HEK293 (cell line): ENCODE results near the gene NABP2.

Source experiments
- CTCF ChIA-PET: fragments of 350-600 bp; formaldehyde crosslinking; extraction: SDS; loops from one replicate; lab custom pipeline; 2021; ENCODE audit warnings: antibody characterized with exemption; lab: Yijun Ruan, JAX
- POLR2A ChIA-PET: fragments of 300-600 bp; formaldehyde crosslinking; extraction: SDS; loops from one replicate; lab custom pipeline; 2020; ENCODE audit warnings: antibody characterized with exemption, inconsistent platforms; lab: Yijun Ruan, JAX
- H3K27ac ChIP-seq: fragments of 200-500 bp; sonication (Bioruptor generic); 2 replicates; pipeline ENCODE4 v1.5.1; 2014; ENCODE audit warnings: low read depth, low read length, control low read depth, inconsistent platforms; ENCODE audit errors: extremely low read depth
- H3K36me3 ChIP-seq, 2 experiments: fragments of 200-500 bp in 1 of 2; sonication (Bioruptor generic) in 1 of 2; 1 replicate in 1 of 2; 2 replicates in 1 of 2; pipeline ENCODE4 v1.5.1; 2014 to 2017; ENCODE audit warnings: inconsistent platforms in 2 of 2, low read length in 2 of 2; ENCODE audit not compliant: control insufficient read depth in 2 of 2, insufficient read depth in 1 of 2
- H3K4me1 ChIP-seq: fragments of 200-500 bp; sonication (Bioruptor generic); 2 replicates; pipeline ENCODE4 v1.5.1; 2014; ENCODE audit warnings: mild to moderate bottlenecking, low read length, inconsistent platforms; ENCODE audit not compliant: control insufficient read depth, insufficient read depth
- H3K4me3 ChIP-seq: 2 replicates; pipeline ENCODE4 v1.5.1; 2011; ENCODE audit warnings: low read depth, mild to moderate bottlenecking, control low read depth, low read length, moderate library complexity
- H3K9me3 ChIP-seq: fragments of 200-500 bp; sonication (Bioruptor generic); 2 replicates; pipeline ENCODE4 v1.5.1; 2014; ENCODE audit warnings: low read depth, low read length, inconsistent platforms; ENCODE audit not compliant: control insufficient read depth, insufficient read depth
- EGR2 ChIP-seq: fragments of 450-650 bp; formaldehyde crosslinking; IDR thresholded peaks from 2 replicates; pipeline ENCODE4 v1.5.1; 2016; ENCODE audit warnings: low read depth, missing biosample characterization, missing genetic modification characterization
- SCRT1 ChIP-seq: fragments of 450-650 bp; formaldehyde crosslinking; IDR thresholded peaks from 2 replicates; pipeline ENCODE4 v1.5.1; 2016; ENCODE audit warnings: missing biosample characterization, missing genetic modification characterization, borderline replicate concordance
- TRIM28 ChIP-seq: IDR thresholded peaks from 2 replicates; pipeline ENCODE4 v1.6.1; 2011; ENCODE audit warnings: low read length, control low read depth, borderline replicate concordance
- ZNF416 ChIP-seq: fragments of 450-650 bp; formaldehyde crosslinking; IDR thresholded peaks from 2 replicates; pipeline ENCODE4 v1.5.1; 2016; ENCODE audit warnings: missing biosample characterization, missing genetic modification characterization
- ZNF530 ChIP-seq: fragments of 450-650 bp; formaldehyde crosslinking; IDR thresholded peaks from 2 replicates; pipeline ENCODE4 v1.5.1; 2016; ENCODE audit warnings: low read depth, missing biosample characterization, missing genetic modification characterization
- ZNF571 ChIP-seq: fragments of 450-650 bp; formaldehyde crosslinking; IDR thresholded peaks from 2 replicates; pipeline ENCODE4 v1.5.0; 2017; ENCODE audit warnings: missing biosample characterization, missing genetic modification characterization
- ZNF600 ChIP-seq: fragments of 450-650 bp; formaldehyde crosslinking; IDR thresholded peaks from 2 replicates; pipeline ENCODE4 v1.5.1; 2016; ENCODE audit warnings: missing biosample characterization, missing genetic modification characterization
- ZNF670 ChIP-seq: fragments of 450-650 bp; formaldehyde crosslinking; IDR thresholded peaks from 2 replicates; pipeline ENCODE4 v1.5.1; 2016; ENCODE audit warnings: missing biosample characterization, missing genetic modification characterization, low read depth
- ZNF791 ChIP-seq: fragments of 450-650 bp; formaldehyde crosslinking; IDR thresholded peaks from 2 replicates; pipeline ENCODE4 v1.5.1; 2016; ENCODE audit warnings: missing biosample characterization, missing genetic modification characterization
- ZXDB ChIP-seq: fragments of 450-650 bp; formaldehyde crosslinking; IDR thresholded peaks from 2 replicates; pipeline ENCODE4 v1.5.1; 2016; ENCODE audit warnings: missing biosample characterization, missing genetic modification characterization
- TF ChIP-seq, protein P1 (sequence below): fragments of 450-650 bp; formaldehyde crosslinking; IDR thresholded peaks from 2 replicates; pipeline ENCODE4 v1.5.1; 2016; ENCODE audit warnings: missing biosample characterization, missing genetic modification characterization
- TF ChIP-seq, protein P2 (sequence below): fragments of 450-650 bp; formaldehyde crosslinking; IDR thresholded peaks from 2 replicates; pipeline ENCODE4 v1.5.1; 2016; ENCODE audit warnings: missing biosample characterization, missing genetic modification characterization
- TF ChIP-seq, protein P3 (sequence below): fragments of 450-650 bp; formaldehyde crosslinking; IDR thresholded peaks from 2 replicates; pipeline ENCODE4 v1.5.1; 2016; ENCODE audit warnings: missing biosample characterization, missing genetic modification characterization
- TF ChIP-seq, protein P4 (sequence below): fragments of 450-650 bp; formaldehyde crosslinking; conservative IDR thresholded peaks from 2 replicates; pipeline ENCODE4 v1.5.1; 2016; ENCODE audit warnings: low read depth, missing biosample characterization, missing genetic modification characterization

NABP2 gene

DNA sequence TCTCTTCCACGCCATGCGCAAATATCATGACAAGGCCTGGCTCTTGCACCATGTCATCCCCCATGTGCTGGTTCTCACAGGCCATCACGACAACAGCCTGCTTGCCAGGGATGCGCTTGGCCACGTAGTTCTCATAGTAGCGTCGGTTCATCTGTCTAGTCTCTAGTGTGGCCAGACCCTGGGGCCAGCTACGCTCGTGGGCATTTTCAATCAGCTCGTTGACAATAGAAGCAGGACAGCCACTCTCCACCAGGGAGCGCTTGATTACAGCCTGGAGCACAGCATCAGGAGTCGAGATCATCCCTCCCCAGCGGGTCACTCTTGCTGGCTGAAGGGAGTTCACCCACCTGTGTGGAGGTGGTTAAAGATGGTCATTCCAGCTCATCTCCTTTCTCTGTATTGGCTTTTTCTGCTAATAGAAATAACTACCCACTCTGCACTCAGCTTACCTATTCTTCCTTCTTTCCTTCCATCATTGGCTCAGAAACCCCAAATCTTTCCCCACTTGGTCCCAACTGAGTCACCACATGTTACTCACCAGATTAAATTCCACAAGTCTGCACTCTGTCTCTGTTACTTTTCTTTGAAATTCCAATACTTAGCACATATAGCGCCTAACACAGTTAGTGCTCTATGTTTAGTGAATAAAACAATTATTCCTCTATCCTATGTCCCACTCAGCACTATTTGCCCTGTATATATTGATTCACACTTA, 17.5 kb upstream of the NABP2 start (continued):
- TF ChIP-seq, protein P1, sequence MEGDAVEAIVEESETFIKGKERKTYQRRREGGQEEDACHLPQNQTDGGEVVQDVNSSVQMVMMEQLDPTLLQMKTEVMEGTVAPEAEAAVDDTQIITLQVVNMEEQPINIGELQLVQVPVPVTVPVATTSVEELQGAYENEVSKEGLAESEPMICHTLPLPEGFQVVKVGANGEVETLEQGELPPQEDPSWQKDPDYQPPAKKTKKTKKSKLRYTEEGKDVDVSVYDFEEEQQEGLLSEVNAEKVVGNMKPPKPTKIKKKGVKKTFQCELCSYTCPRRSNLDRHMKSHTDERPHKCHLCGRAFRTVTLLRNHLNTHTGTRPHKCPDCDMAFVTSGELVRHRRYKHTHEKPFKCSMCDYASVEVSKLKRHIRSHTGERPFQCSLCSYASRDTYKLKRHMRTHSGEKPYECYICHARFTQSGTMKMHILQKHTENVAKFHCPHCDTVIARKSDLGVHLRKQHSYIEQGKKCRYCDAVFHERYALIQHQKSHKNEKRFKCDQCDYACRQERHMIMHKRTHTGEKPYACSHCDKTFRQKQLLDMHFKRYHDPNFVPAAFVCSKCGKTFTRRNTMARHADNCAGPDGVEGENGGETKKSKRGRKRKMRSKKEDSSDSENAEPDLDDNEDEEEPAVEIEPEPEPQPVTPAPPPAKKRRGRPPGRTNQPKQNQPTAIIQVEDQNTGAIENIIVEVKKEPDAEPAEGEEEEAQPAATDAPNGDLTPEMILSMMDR = peak; percentile 49
- TF ChIP-seq ZNF600 (tag by site-specific recombination) (no peak), ZXDB (tag by site-specific recombination) (peak; percentile 36; the same call in 1 of the 2 replicates), ZNF530 (tag by site-specific recombination) (no peak), ZNF416 (no peak), TRIM28 (no peak), SCRT1 (tag by site-specific recombination) (0 out of 2 replicates have a peak, but pooled peaks have one; percentile 20), ZNF791 (no peak), ZNF571 (no peak)
- TF ChIP-seq, protein P2, sequence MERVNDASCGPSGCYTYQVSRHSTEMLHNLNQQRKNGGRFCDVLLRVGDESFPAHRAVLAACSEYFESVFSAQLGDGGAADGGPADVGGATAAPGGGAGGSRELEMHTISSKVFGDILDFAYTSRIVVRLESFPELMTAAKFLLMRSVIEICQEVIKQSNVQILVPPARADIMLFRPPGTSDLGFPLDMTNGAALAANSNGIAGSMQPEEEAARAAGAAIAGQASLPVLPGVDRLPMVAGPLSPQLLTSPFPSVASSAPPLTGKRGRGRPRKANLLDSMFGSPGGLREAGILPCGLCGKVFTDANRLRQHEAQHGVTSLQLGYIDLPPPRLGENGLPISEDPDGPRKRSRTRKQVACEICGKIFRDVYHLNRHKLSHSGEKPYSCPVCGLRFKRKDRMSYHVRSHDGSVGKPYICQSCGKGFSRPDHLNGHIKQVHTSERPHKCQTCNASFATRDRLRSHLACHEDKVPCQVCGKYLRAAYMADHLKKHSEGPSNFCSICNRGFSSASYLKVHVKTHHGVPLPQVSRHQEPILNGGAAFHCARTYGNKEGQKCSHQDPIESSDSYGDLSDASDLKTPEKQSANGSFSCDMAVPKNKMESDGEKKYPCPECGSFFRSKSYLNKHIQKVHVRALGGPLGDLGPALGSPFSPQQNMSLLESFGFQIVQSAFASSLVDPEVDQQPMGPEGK (tag by site-specific recombination) = 0 out of 2 replicates have a peak, but pooled peaks have one; percentile 11
- TF ChIP-seq, protein P3, sequence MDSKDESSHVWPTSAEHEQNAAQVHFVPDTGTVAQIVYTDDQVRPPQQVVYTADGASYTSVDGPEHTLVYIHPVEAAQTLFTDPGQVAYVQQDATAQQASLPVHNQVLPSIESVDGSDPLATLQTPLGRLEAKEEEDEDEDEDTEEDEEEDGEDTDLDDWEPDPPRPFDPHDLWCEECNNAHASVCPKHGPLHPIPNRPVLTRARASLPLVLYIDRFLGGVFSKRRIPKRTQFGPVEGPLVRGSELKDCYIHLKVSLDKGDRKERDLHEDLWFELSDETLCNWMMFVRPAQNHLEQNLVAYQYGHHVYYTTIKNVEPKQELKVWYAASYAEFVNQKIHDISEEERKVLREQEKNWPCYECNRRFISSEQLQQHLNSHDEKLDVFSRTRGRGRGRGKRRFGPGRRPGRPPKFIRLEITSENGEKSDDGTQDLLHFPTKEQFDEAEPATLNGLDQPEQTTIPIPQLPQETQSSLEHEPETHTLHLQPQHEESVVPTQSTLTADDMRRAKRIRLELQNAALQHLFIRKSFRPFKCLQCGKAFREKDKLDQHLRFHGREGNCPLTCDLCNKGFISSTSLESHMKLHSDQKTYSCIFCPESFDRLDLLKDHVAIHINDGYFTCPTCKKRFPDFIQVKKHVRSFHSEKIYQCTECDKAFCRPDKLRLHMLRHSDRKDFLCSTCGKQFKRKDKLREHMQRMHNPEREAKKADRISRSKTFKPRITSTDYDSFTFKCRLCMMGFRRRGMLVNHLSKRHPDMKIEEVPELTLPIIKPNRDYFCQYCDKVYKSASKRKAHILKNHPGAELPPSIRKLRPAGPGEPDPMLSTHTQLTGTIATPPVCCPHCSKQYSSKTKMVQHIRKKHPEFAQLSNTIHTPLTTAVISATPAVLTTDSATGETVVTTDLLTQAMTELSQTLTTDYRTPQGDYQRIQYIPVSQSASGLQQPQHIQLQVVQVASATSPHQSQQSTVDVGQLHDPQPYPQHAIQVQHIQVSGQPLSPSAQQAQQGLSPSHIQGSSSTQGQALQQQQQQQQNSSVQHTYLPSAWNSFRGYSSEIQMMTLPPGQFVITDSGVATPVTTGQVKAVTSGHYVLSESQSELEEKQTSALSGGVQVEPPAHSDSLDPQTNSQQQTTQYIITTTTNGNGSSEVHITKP (tag by site-specific recombination) = peak; percentile 53; the same call in 1 of the 2 replicates

DNA sequence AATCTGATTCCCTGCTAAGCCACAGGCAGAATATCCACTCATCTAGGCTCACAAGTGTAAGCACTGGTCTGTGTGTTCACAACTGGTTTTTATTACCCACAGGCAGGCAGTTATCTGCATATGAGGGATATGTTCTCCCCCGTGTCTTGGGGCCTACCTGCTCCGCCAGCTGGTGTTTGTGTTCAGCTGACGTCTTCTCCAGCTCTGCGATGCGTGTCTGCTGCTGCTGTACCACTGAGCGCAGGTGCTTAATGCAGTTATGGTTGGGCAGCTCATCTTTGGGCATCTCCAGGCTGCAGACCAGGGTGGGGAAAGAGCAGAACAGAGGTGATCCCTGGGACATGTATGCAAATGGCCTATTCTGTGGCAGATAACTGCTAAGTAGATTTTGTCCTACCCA, 16.1 kb upstream of the NABP2 start:
- ChIA-PET POLR2A (interaction anchor here (0.6 to 4.6 kb wide), 3 partner anchors 14 to 353 kb away, joined by 3 to 47 read pairs (median 5); partner anchors contain the start of gene RNF41), CTCF (interaction anchor here (1.6 to 6.0 kb wide), 4 partner anchors 14 to 50 kb away, joined by 4 to 73 read pairs (median 18); partner anchors contain the start of genes ANKRD52, RNF41 and SMARCC2)
- peaks cover 30 to 75% of the 10 kb centered on the region in 2 experiments for H3K36me3 ChIP-seq
- no peak overlapping the region for H3K4me3 ChIP-seq
- TF ChIP-seq EGR2 (tag by site-specific recombination) (no peak), ZNF670 (tag by site-specific recombination) (no peak)
- TF ChIP-seq, protein P4, sequence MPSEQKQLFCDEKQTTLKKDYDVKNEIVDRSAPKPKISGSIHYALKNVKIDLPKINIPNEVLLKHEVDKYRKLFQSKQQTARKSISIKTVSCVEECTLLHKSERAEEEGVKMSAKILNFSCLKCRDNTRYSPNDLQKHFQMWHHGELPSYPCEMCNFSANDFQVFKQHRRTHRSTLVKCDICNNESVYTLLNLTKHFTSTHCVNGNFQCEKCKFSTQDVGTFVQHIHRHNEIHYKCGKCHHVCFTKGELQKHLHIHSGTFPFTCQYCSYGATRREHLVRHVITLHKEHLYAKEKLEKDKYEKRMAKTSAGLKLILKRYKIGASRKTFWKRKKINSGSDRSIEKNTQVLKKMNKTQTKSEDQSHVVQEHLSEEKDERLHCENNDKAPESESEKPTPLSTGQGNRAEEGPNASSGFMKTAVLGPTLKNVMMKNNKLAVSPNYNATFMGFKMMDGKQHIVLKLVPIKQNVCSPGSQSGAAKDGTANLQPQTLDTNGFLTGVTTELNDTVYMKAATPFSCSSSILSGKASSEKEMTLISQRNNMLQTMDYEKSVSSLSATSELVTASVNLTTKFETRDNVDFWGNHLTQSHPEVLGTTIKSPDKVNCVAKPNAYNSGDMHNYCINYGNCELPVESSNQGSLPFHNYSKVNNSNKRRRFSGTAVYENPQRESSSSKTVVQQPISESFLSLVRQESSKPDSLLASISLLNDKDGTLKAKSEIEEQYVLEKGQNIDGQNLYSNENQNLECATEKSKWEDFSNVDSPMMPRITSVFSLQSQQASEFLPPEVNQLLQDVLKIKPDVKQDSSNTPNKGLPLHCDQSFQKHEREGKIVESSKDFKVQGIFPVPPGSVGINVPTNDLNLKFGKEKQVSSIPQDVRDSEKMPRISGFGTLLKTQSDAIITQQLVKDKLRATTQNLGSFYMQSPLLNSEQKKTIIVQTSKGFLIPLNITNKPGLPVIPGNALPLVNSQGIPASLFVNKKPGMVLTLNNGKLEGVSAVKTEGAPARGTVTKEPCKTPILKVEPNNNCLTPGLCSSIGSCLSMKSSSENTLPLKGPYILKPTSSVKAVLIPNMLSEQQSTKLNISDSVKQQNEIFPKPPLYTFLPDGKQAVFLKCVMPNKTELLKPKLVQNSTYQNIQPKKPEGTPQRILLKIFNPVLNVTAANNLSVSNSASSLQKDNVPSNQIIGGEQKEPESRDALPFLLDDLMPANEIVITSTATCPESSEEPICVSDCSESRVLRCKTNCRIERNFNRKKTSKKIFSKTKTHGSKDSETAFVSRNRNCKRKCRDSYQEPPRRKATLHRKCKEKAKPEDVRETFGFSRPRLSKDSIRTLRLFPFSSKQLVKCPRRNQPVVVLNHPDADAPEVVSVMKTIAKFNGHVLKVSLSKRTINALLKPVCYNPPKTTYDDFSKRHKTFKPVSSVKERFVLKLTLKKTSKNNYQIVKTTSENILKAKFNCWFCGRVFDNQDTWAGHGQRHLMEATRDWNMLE = no peak
- TF ChIP-seq, protein P3 (tag by site-specific recombination) = no peak
- no peak overlapping the region for H3K27ac ChIP-seq
- no peaks in the 10 kb centered on the region for H3K4me1 ChIP-seq
- no peaks in the 10 kb centered on the region for H3K9me3 ChIP-seq
